A549 (cell line): Measurements from ENCODE around the gene SULT1A1.

Experiments
- CTCF ChIP-seq: fragments of >200 bp; sonication (Bioruptor Twin); formaldehyde crosslinking; IDR thresholded peaks from 3 replicates; pipeline ENCODE4 v1.5.1; 2016
- EHMT2 ChIP-seq: fragments of 200-600 bp; sonication (generic); IDR thresholded peaks from 2 replicates; pipeline ENCODE4 v1.6.1; 2016; ENCODE audit warnings: antibody characterized with exemption, low read depth, mild to moderate bottlenecking, moderate library complexity
- EP300 ChIP-seq, 2 experiments: fragments of >200 bp; sonication (Bioruptor Twin); formaldehyde crosslinking; IDR thresholded peaks; 2 replicates in 1 of 2; 3 replicates in 1 of 2; pipeline ENCODE4 v1.6.1; 2016 to 2017
- GATA3 ChIP-seq: IDR thresholded peaks from 2 replicates; pipeline ENCODE4 v1.6.1; 2012; ENCODE audit warnings: borderline replicate concordance
- MAZ ChIP-seq: fragments of 150-350 bp; IDR thresholded peaks from 2 replicates; pipeline ENCODE4 v1.6.1; 2014; ENCODE audit warnings: antibody characterized with exemption, low read depth, low read length, borderline replicate concordance
- NFE2L2 ChIP-seq: fragments of 150-350 bp; conservative IDR thresholded peaks from 2 replicates; pipeline ENCODE4 v1.6.1; 2014; ENCODE audit warnings: low read length
- RFX5 ChIP-seq: fragments of 450-650 bp; IDR thresholded peaks from 2 replicates; pipeline ENCODE4 v1.7.1; 2014; ENCODE audit warnings: antibody characterized with exemption, mild to moderate bottlenecking, moderate library complexity

- TF ChIP-seq CTCF (no peak), GATA3 (no peak), EP300 (IDR thresholded peaks at IDR 0.05) (no peak), RFX5 (no peak), EHMT2 (no peak), NFE2L2 (no peak), MAZ (no peak)
These were observed 6.3 kb downstream of the SULT1A1 start for GRCh38 chr16:28603381-28604185.
